SK-N-SH (cell line): ENCODE data around the gene PFKP. TPM values are rescaled to one million over a fixed set of nuclear protein-coding genes. Genes with fewer than 3 reads are reported as not detected.

ENCODE experiments used
- CTCF ChIA-PET: fragments of 300-600, 350-600 bp; formaldehyde crosslinking; extraction: SDS; loops from one replicate; lab custom pipeline; 2021; lab: Yijun Ruan, JAX
- POLR2A ChIA-PET: fragments of 350-600 bp; sonication (Branson Sonifier 250); formaldehyde crosslinking; extraction: SDS; loops from one replicate; lab custom pipeline; 2020; ENCODE audit warnings: antibody characterized with exemption, inconsistent platforms; lab: Yijun Ruan, JAX
- DNase-seq: peaks from one replicate; pipeline ENCODE4 v3.0.0; 2012
- H2AFZ ChIP-seq: fragments of 200-600 bp; sonication (generic); 2 replicates; pipeline ENCODE4 v1.8.1; 2016; ENCODE audit warnings: antibody characterized with exemption, mild to moderate bottlenecking, low read depth
- H3F3A ChIP-seq: fragments of 200-600 bp; sonication (generic); replicated peaks from 2 replicates; pipeline ENCODE3; 2016; ENCODE audit warnings: antibody characterized with exemption, mild to moderate bottlenecking; ENCODE audit not compliant: insufficient read depth
- H3K27ac ChIP-seq, 2 experiments: fragments of 200-500 bp in 1 of 2; fragments of 200-600 bp in 1 of 2; sonication (Bioruptor generic) in 1 of 2; sonication (generic), shearing (Covaris generic) in 1 of 2; 2 replicates each; pipeline versions ENCODE4 v1.5.1 to v1.6.1; 2014 to 2016; ENCODE audit warnings: low read depth in 2 of 2, inconsistent platforms in 1 of 2, low read length in 1 of 2, mild to moderate bottlenecking in 1 of 2, mixed read lengths in 1 of 2
- H3K27me3 ChIP-seq: fragments of 200-600 bp; sonication (generic), shearing (Covaris generic); 2 replicates; pipeline ENCODE4 v1.6.1; 2016; ENCODE audit warnings: mixed run types; ENCODE audit not compliant: insufficient read depth
- H3K36me3 ChIP-seq, 2 experiments: fragments of 200-500 bp in 1 of 2; fragments of 200-600 bp in 1 of 2; sonication (Bioruptor generic) in 1 of 2; sonication (generic) in 1 of 2; replicated peaks in 1 of 2; 2 replicates each; pipeline versions ENCODE3 to v1.5.1; 2014 to 2016; ENCODE audit warnings: low read length in 1 of 2, mild to moderate bottlenecking in 1 of 2; ENCODE audit not compliant: insufficient read depth in 2 of 2, control insufficient read depth in 1 of 2
- H3K4me1 ChIP-seq, 2 experiments: fragments of 200-500 bp in 1 of 2; fragments of 200-600 bp in 1 of 2; sonication (Bioruptor generic) in 1 of 2; sonication (generic), shearing (Covaris generic) in 1 of 2; 2 replicates each; pipeline versions ENCODE4 v1.5.1 to v1.6.1; 2014 to 2016; ENCODE audit warnings: low read depth in 1 of 2, low read length in 1 of 2, mixed run types in 1 of 2; ENCODE audit not compliant: insufficient read depth in 2 of 2, control insufficient read depth in 1 of 2
- H3K4me2 ChIP-seq: fragments of 200-600 bp; sonication (generic), shearing (Covaris generic); 2 replicates; pipeline ENCODE4 v1.6.1; 2017; ENCODE audit warnings: mixed run types
- H3K4me3 ChIP-seq, 2 experiments: fragments of 200-500 bp in 1 of 2; fragments of 200-600 bp in 1 of 2; sonication (Bioruptor generic) in 1 of 2; sonication (generic), shearing (Covaris generic) in 1 of 2; 2 replicates each; pipeline versions ENCODE4 v1.5.1 to v1.8.1; 2014 to 2016; ENCODE audit warnings: low read depth in 2 of 2, inconsistent platforms in 1 of 2, low read length in 1 of 2, mild to moderate bottlenecking in 1 of 2, mixed read lengths in 1 of 2, moderate library complexity in 1 of 2
- H3K79me2 ChIP-seq: fragments of 200-600 bp; sonication (generic); 2 replicates; pipeline ENCODE4 v1.8.1; 2017; ENCODE audit warnings: mild to moderate bottlenecking; ENCODE audit not compliant: insufficient read depth
- H3K9ac ChIP-seq: fragments of 200-600 bp; sonication (generic); 2 replicates; pipeline ENCODE4 v1.6.1; 2017; ENCODE audit warnings: mixed run types
- H3K9me2 ChIP-seq: fragments of 200-600 bp; sonication (generic); 2 replicates; pipeline ENCODE4 v1.6.1; 2017; ENCODE audit warnings: mixed run types
- H3K9me3 ChIP-seq: fragments of 200-600 bp; sonication (generic); 2 replicates; pipeline ENCODE4 v1.6.1; 2017; ENCODE audit warnings: mixed run types, mild to moderate bottlenecking, moderate library complexity
- H4K20me1 ChIP-seq: fragments of 200-600 bp; sonication (generic); 2 replicates; pipeline ENCODE4 v1.6.1; 2017; ENCODE audit warnings: mild to moderate bottlenecking, mixed run types; ENCODE audit not compliant: insufficient read depth
- CHD2 ChIP-seq: fragments of 150-350 bp; IDR thresholded peaks from 2 replicates; pipeline ENCODE4 v1.6.1; 2018; ENCODE audit warnings: low read length; ENCODE audit not compliant: partially characterized antibody
- ELF1 ChIP-seq: IDR thresholded peaks from 2 replicates; pipeline ENCODE4 v1.4.0; 2012
- EP300 ChIP-seq, 2 experiments: IDR thresholded peaks; 2 replicates each; pipeline versions ENCODE4 v1.4.0 to v1.6.1; 2012; ENCODE audit warnings: borderline replicate concordance in 1 of 2, low read depth in 1 of 2, low read length in 1 of 2
- FOSL2 ChIP-seq: IDR thresholded peaks from 2 replicates; pipeline ENCODE4 v1.4.0; 2012; ENCODE audit warnings: low read depth, mild to moderate bottlenecking, moderate library complexity, borderline replicate concordance
- FOXM1 ChIP-seq: IDR thresholded peaks from 2 replicates; pipeline ENCODE4 v1.4.0; 2012; ENCODE audit warnings: low read depth, mild to moderate bottlenecking
- GABPA ChIP-seq: IDR thresholded peaks from 2 replicates; pipeline ENCODE4 v1.4.0; 2012; ENCODE audit warnings: low read depth, mild to moderate bottlenecking
- MEF2A ChIP-seq: IDR thresholded peaks from 2 replicates; pipeline ENCODE4 v1.4.0; 2012; ENCODE audit warnings: low read depth, borderline replicate concordance
- MXI1 ChIP-seq: IDR thresholded peaks from 2 replicates; pipeline ENCODE4 v1.6.1; 2012; ENCODE audit warnings: mild to moderate bottlenecking, low read depth, low read length, improper control_type of control experiment
- NFIC ChIP-seq: IDR thresholded peaks from 2 replicates; pipeline ENCODE4 v1.4.0; 2012; ENCODE audit warnings: borderline replicate concordance
- NRF1 ChIP-seq: IDR thresholded peaks from 2 replicates; pipeline ENCODE4 v1.6.1; 2012; ENCODE audit warnings: low read depth, mild to moderate bottlenecking, low read length
- RAD21 ChIP-seq: IDR thresholded peaks from 2 replicates; pipeline ENCODE4 v1.6.1; 2012; ENCODE audit warnings: mild to moderate bottlenecking, low read length
- RCOR1 ChIP-seq: fragments of 150-350 bp; IDR thresholded peaks from 2 replicates; pipeline ENCODE4 v1.6.1; 2017; ENCODE audit warnings: antibody characterized with exemption, low read length
- RXRA ChIP-seq: IDR thresholded peaks from 2 replicates; pipeline ENCODE4 v1.4.0; 2012; ENCODE audit warnings: low read depth, mild to moderate bottlenecking, borderline replicate concordance
- SIN3A ChIP-seq: IDR thresholded peaks from 2 replicates; pipeline ENCODE4 v1.6.1; 2012; ENCODE audit warnings: low read depth, mild to moderate bottlenecking, low read length, moderate library complexity, borderline replicate concordance
- SMC3 ChIP-seq: IDR thresholded peaks from 2 replicates; pipeline ENCODE4 v1.6.1; 2012; ENCODE audit warnings: low read depth, low read length, improper control_type of control experiment
- TEAD4 ChIP-seq: IDR thresholded peaks from 2 replicates; pipeline ENCODE4 v1.4.0; 2012; ENCODE audit warnings: mild to moderate bottlenecking, borderline replicate concordance; ENCODE audit not compliant: insufficient read depth
- YY1 ChIP-seq: IDR thresholded peaks from 2 replicates; pipeline ENCODE4 v1.4.0; 2012; ENCODE audit warnings: low read depth, mild to moderate bottlenecking
- WGBS: methylation state at CpG from one replicate; pipeline ENCODE4 v1.1.6; 2017; ENCODE audit warnings: low lambda C conversion rate; 5-methylcytosine and 5-hydroxymethylcytosine counted together
- polyA plus RNA-seq, 3 experiments: library from polyadenylated mRNA; depleted of rRNA; stranded (reverse); fragments of >200 nt; gene quantifications; 2 replicates each; pipeline ENCODE4 v1.2.3, GENCODE V29; 2012
- TF ChIP-seq, protein P1 (sequence below): IDR thresholded peaks from 2 replicates; pipeline ENCODE4 v1.4.0; 2012; ENCODE audit warnings: low read depth, borderline replicate concordance
- TF ChIP-seq, protein P2 (sequence below): IDR thresholded peaks from 2 replicates; pipeline ENCODE4 v1.4.0; 2012; ENCODE audit warnings: low read depth
- TF ChIP-seq, protein P3 (sequence below): IDR thresholded peaks from 2 replicates; pipeline ENCODE4 v1.4.0; 2012; ENCODE audit warnings: low read depth, borderline replicate concordance
- TF ChIP-seq, protein P4 (sequence below): IDR thresholded peaks from 2 replicates; pipeline ENCODE4; 2012

The PFKP gene
- polyA plus RNA-seq, 1 of the 3 experiments (the other 2 are of a cell fraction), result 175 TPM

DNA sequence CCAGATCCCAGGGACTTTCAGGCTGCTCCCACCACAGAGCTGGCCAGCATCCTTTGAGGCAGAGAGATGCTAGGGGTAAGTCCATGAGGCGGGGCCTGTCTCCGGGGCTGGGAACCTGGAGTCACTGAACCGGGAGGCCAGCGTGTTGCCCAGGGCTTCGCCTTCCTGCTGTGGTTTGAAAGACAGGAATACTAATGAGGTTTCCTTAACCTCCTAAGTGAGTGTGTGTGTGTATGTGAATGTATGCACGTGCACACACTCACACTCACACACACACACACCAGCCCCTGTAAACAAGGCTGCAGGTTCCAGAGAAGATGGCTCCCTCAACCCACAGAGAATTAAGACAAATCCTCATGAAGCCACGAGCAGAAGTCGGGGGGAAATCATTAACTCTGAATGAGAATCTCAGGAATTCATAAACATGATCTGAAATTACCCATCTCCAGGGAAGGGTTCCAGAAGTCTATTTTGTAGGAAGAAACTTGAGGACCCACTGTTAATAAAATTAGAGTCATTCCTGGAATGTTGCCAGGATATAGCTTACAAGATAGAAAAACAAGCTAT is 20.3 kb upstream of the PFKP start:
- Histone ChIP-seq H3K27me3 (no peaks in the 10 kb centered on the region), H3K9me2 (no peaks in the 10 kb centered on the region), H3F3A (peaks cover 41% of the 10 kb centered on the region), H4K20me1 (no peaks in the 10 kb centered on the region), H3K36me3 (no peaks in the 10 kb centered on the region), H3K4me2 (peak overlapping the region; percentile 80), H3K9ac (no peak overlapping the region), H3K27ac (peak overlapping the region in 1 of 2 experiments; percentile 95; a peak in 2 of 4 replicates), H3K9me3 (no peaks in the 10 kb centered on the region), H3K4me3 (no peak overlapping the region), H2AFZ (0 out of 2 replicates have a peak overlapping the region, but pooled peaks have one; percentile 0), H3K4me1 (peaks cover 11 to 37% of the 10 kb centered on the region in 2 experiments; a peak in 3 of 4 replicates), H3K79me2 (no peaks in the 10 kb centered on the region)
- TF ChIP-seq EP300 (IDR thresholded peaks at IDR 0.05; ENCODE audit: borderline replicate concordance in 1 of 2, low read depth in 1 of 2, low read length in 1 of 2) (no peak), FOSL2 (no peak), NRF1 (no peak), SMC3 (no peak)
- TF ChIP-seq, protein P1, sequence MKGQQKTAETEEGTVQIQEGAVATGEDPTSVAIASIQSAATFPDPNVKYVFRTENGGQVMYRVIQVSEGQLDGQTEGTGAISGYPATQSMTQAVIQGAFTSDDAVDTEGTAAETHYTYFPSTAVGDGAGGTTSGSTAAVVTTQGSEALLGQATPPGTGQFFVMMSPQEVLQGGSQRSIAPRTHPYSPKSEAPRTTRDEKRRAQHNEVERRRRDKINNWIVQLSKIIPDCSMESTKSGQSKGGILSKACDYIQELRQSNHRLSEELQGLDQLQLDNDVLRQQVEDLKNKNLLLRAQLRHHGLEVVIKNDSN, result no peak
- 65% methylated on average over 8 of the region's 8 CpGs for WGBS
- ChIA-PET POLR2A (no interaction called here), CTCF (interaction anchor here (0.6 to 1.7 kb wide), 3 partner anchors 55 to 119 kb away, joined by 3 to 4 read pairs (median 4); no protein-coding TSS in a partner anchor)
- DNase-seq, result no peak

DNA sequence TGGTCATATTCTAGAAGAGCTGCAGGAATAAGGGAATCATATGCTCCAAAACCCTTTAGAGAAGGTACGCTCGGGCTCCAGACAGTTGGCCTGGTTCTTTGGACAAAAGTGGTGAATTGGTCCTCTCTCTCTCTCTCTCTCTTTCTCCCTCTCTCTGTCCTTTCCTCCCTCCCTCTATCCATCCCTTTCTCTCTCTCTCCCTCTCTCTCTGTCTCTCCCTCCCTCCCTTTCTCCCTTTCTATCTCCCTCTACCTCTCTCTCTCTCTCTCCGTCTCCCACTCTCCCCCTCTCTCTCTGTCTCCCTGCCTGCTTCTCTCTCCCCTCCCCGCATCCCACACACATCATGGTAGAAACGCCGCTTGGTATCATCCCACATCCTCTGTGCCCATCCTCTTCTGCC is 19.8 kb upstream of the PFKP start:
- Histone ChIP-seq H3K9me2 (no peaks in the 10 kb centered on the region), H4K20me1 (no peaks in the 10 kb centered on the region), H3K4me3 (no peak overlapping the region), H3K27me3 (no peaks in the 10 kb centered on the region)
- CTCF ChIA-PET, result interaction anchor here (1.4 to 1.7 kb wide), 2 partner anchors 115 to 119 kb away, joined by 4 read pairs; no protein-coding TSS in a partner anchor
- TF ChIP-seq CHD2 (no peak), MEF2A (no peak), NFIC (no peak), ELF1 (no peak), RCOR1 (no peak), RAD21 (no peak), NRF1 (no peak), SIN3A (no peak), GABPA (no peak), RXRA (no peak), MXI1 (no peak), YY1 (no peak), FOXM1 (no peak), TEAD4 (no peak)
- TF ChIP-seq, protein P2, sequence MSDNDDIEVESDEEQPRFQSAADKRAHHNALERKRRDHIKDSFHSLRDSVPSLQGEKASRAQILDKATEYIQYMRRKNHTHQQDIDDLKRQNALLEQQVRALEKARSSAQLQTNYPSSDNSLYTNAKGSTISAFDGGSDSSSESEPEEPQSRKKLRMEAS, result no peak
- TF ChIP-seq, protein P3, sequence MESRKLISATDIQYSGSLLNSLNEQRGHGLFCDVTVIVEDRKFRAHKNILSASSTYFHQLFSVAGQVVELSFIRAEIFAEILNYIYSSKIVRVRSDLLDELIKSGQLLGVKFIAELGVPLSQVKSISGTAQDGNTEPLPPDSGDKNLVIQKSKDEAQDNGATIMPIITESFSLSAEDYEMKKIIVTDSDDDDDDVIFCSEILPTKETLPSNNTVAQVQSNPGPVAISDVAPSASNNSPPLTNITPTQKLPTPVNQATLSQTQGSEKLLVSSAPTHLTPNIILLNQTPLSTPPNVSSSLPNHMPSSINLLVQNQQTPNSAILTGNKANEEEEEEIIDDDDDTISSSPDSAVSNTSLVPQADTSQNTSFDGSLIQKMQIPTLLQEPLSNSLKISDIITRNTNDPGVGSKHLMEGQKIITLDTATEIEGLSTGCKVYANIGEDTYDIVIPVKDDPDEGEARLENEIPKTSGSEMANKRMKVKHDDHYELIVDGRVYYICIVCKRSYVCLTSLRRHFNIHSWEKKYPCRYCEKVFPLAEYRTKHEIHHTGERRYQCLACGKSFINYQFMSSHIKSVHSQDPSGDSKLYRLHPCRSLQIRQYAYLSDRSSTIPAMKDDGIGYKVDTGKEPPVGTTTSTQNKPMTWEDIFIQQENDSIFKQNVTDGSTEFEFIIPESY, result no peak
- TF ChIP-seq, protein P4, sequence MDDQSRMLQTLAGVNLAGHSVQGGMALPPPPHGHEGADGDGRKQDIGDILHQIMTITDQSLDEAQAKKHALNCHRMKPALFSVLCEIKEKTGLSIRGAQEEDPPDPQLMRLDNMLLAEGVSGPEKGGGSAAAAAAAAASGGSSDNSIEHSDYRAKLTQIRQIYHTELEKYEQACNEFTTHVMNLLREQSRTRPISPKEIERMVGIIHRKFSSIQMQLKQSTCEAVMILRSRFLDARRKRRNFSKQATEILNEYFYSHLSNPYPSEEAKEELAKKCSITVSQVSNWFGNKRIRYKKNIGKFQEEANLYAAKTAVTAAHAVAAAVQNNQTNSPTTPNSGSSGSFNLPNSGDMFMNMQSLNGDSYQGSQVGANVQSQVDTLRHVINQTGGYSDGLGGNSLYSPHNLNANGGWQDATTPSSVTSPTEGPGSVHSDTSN, result no peak
- TF ChIP-seq, protein P1, result no peak
- TF ChIP-seq, all 33 proteins: peak for 0
- Histone ChIP-seq H3F3A (peaks cover 40% of the 10 kb centered on the region), H2AFZ (0 out of 2 replicates have a peak overlapping the region, but pooled peaks have one; percentile 0), H3K36me3 (no peaks in the 10 kb centered on the region), H3K79me2 (no peaks in the 10 kb centered on the region), H3K9me3 (no peaks in the 10 kb centered on the region), H3K4me2 (peak overlapping the region; percentile 63; the same call in 1 of the 2 replicates), H3K4me1 (peaks cover 11 to 37% of the 10 kb centered on the region in 2 experiments; a peak in 3 of 4 replicates), H3K9ac (0 out of 2 replicates have a peak overlapping the region, but pooled peaks have one; percentile 48), H3K27ac (peak overlapping the region in 1 of 2 experiments; percentile 95; a peak in 2 of 4 replicates)
- POLR2A ChIA-PET, result no interaction called here
- no peak for DNase-seq
- WGBS, result 87% methylated on average over 6 of the region's 6 CpGs
